Gastroesophageal sphincter (tissue), 4 donors: ENCODE data around the gene ISYNA1. TPM values are rescaled to one million over a fixed set of nuclear protein-coding genes. Genes with fewer than 3 reads are reported as not detected.

Experiments
- ATAC-seq: fragments of 150-250 bp; one replicate; pipeline ENCODE4 v1.9.1; 2016; ENCODE audit warnings: mild to moderate bottlenecking, moderate library complexity
- H3K27ac ChIP-seq, 4 donors: fragments of 200-600 bp; sonication (generic) in 3 of 4; 1 replicate in 3 of 4; 2 replicates in 1 of 4; pipeline ENCODE4 v1.5.1; 2016 to 2019
- H3K27me3 ChIP-seq: fragments of 200-600 bp; sonication (generic); one replicate; pipeline ENCODE4 v1.5.1; 2019
- H3K36me3 ChIP-seq, 2 donors: fragments of 200-600 bp; sonication (generic); one replicate each; pipeline ENCODE4 v1.5.1; 2019; ENCODE audit warnings: control low read depth in 1 of 2
- H3K4me1 ChIP-seq, 3 donors: fragments of 200-600 bp; sonication (generic); 1 replicate in 2 of 3; 2 replicates in 1 of 3; pipeline ENCODE4 v1.5.1; 2016 to 2019; ENCODE audit warnings: control low read depth in 2 of 3
- H3K4me3 ChIP-seq, 2 donors: fragments of 200-600 bp; sonication (generic); one replicate each; pipeline ENCODE4 v1.5.1; 2019; ENCODE audit warnings: mild to moderate bottlenecking in 1 of 2, moderate library complexity in 1 of 2
- H3K9me3 ChIP-seq, 3 donors: fragments of 200-600 bp; sonication (generic); one replicate each; pipeline ENCODE4 v1.5.1; 2017 to 2019; ENCODE audit warnings: control low read depth in 2 of 3
- CTCF ChIP-seq, 4 experiments: fragments of 200-600 bp in 2 of 4; fragments of 450-650 bp in 2 of 4; sonication (generic) in 1 of 4; IDR thresholded peaks; one replicate each; pipeline ENCODE4 v1.5.1; 2017 to 2019; ENCODE audit warnings: antibody characterized with exemption in 4 of 4, mild to moderate bottlenecking in 2 of 4, moderate library complexity in 2 of 4
- EP300 ChIP-seq: sonication (generic); formaldehyde crosslinking; IDR thresholded peaks from one replicate; pipeline ENCODE4 v1.6.1; 2017; ENCODE audit warnings: antibody characterized with exemption, mild to moderate bottlenecking
- POLR2A ChIP-seq, 2 donors: fragments of 450-650 bp; IDR thresholded peaks; one replicate each; pipeline ENCODE4 v1.6.1; 2017; ENCODE audit warnings: antibody characterized with exemption in 2 of 2, mild to moderate bottlenecking in 2 of 2, moderate library complexity in 1 of 2
- POLR2AphosphoS5 ChIP-seq: sonication (generic); formaldehyde crosslinking; IDR thresholded peaks from one replicate; pipeline ENCODE4 v1.6.1; 2017; ENCODE audit warnings: antibody characterized with exemption
- WGBS, 2 donors: methylation state at CpG; one replicate each; pipeline ENCODE4 v1.1.5; 2018; ENCODE audit warnings: low coverage in 1 of 2; 5-methylcytosine and 5-hydroxymethylcytosine counted together
- total RNA-seq, 4 donors: library from RNA; depleted of rRNA; stranded (reverse); fragments of >200 nt; gene quantifications; one replicate each; pipeline ENCODE4 v1.1.0, GENCODE V29; 2016

The ISYNA1 gene
- total RNA-seq, 4 donors from 2014 or later = 15.2 to 31.6 (median 19.8) TPM

GRCh38 chr19:18426416-18426767 lies 11.5 kb downstream of the ISYNA1 start:
- Histone ChIP-seq H3K27me3 (no peaks in the 10 kb centered on the region), H3K4me3 (no peak overlapping the region), H3K4me1 (peaks cover 0 to 98% (median 53%) of the 10 kb centered on the region in 3 donors), H3K36me3 (peaks cover 0 to 12% of the 10 kb centered on the region in 2 donors), H3K27ac (peak overlapping the region in 3 of 4 donors; percentile 84 to 86 (median 85)), H3K9me3 (no peaks in the 10 kb centered on the region)
- no peak for ATAC-seq
- peak in 1 of 2 donors; percentile 9 for TF ChIP-seq POLR2A (IDR thresholded peaks at IDR 0.05)
- TF ChIP-seq CTCF (IDR thresholded peaks at IDR 0.05) = no peak
- TF ChIP-seq POLR2AphosphoS5 = no peak
- TF ChIP-seq EP300 = no peak
- 10 to 43% methylated on average over 2 of the region's 8 CpGs for WGBS, 2 donors

DNA sequence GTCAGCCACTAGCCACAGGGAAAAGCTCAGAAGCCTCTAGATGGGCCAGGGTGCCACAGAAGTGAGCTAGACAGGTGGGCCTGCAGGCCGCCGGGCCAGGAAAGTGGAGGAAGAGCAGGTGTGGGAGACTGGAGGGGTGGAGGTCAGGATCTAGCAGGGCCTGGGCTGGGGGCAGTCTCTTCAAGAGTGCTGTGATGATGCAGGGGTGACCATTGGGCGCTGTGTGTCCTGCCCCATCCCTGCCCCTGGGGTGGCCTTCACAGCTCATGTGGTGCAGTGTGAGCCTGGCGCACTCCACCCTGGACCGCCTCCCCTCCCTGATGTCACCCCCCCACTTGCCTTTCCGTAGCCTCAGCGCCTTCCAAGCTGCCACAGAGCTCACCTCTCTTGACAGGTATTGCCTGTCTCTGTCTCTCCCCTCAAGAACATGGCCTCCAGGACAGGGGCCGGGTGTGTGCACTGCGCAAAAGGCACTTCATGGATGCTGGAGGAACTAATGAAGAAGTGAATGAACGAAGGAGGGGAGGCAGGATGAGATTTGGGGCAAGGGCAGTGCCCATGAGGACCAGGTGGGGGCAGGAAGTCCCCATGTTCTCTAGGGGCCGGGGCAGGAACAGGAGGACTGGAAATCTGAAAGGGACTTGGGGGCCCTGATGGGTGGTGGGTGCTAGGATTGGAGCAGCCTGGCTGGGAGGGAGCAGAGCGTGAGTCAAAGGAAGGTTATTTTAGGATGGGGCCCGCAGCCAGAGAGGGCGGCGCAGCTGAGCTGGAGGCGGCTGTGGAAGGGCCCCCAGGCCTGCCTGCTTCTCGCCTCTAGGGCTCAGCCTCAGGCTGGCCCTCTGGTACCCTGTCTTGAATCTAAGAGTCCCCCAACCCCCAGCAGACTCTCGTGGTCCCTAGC lies 12.2 kb downstream of the ISYNA1 start:
- WGBS, 2 donors = 8 to 48% methylated on average over 4 to 13 of the region's 18 CpGs
- H3K4me1 ChIP-seq = peaks cover 0 to 98% (median 56%) of the 10 kb centered on the region in 3 donors
- H3K4me3 ChIP-seq = no peak overlapping the region
- peak overlapping the region in 3 of 4 donors; percentile 84 to 86 (median 85) for H3K27ac ChIP-seq
- no peaks in the 10 kb centered on the region for H3K9me3 ChIP-seq
- TF ChIP-seq POLR2AphosphoS5 (no peak), CTCF (IDR thresholded peaks at IDR 0.05) (peak in 3 of 4 experiments; percentile 31 to 46 (median 45))
- no peaks in the 10 kb centered on the region for H3K27me3 ChIP-seq
- ATAC-seq = peak; percentile 68
- H3K36me3 ChIP-seq = peaks cover 0 to 10% of the 10 kb centered on the region in 2 donors

DNA sequence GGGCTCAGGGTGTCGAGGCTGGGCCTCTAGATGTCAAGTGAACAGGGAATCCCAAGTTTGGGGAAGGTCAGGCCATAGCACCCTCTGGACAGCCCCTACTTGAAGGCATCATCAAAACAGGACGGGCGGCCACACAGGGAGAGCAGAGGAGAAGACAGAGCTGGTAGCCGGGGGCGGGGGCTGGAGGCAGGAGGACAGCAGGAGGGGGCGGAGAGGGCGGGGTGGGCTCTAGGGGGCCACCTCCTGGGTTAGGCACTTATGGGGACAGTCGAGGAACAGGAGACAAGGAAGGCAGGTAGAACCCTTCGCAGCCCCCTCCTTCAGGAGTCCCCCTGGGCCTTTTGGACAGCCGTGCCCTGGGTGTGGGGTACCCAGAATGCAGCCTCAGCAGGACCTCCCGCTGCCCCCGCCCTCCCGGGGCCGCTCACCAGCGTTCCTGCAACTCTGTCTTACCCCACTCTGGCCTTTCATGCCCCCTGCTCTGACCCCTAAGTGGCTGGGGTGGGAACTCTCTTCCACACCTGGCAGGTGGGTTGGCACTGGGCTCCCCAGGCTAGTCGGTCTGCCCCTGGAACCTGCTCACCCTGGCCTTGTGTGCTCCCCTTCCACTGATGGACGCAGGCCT lies 12.9 kb downstream of the ISYNA1 start:
- Histone ChIP-seq H3K27ac (peak overlapping the region in 3 of 4 donors; percentile 84 to 86 (median 85)), H3K9me3 (no peaks in the 10 kb centered on the region), H3K36me3 (peaks cover 0 to 10% of the 10 kb centered on the region in 2 donors), H3K4me3 (no peak overlapping the region), H3K27me3 (no peaks in the 10 kb centered on the region), H3K4me1 (peaks cover 0 to 100% (median 61%) of the 10 kb centered on the region in 3 donors)
- 74% methylated on average over 7 of the region's 17 CpGs; no CpG with 5 or more reads in 1 of the 2 donors for WGBS, 2 donors
- ATAC-seq = no peak
- TF ChIP-seq CTCF (IDR thresholded peaks at IDR 0.05) (no peak), EP300 (no peak), POLR2A (IDR thresholded peaks at IDR 0.05) (no peak), POLR2AphosphoS5 (no peak)

- Histone ChIP-seq H3K4me1 (peaks cover 0 to 97% (median 54%) of the 10 kb centered on the region in 3 donors), H3K27me3 (no peaks in the 10 kb centered on the region), H3K4me3 (no peak overlapping the region), H3K9me3 (no peaks in the 10 kb centered on the region), H3K36me3 (peaks cover 0 to 10% of the 10 kb centered on the region in 2 donors), H3K27ac (peak overlapping the region in 3 of 4 donors; percentile 84 to 86 (median 85))
- WGBS, 2 donors = 73 to 81% methylated on average over 5 to 10 of the region's 22 CpGs
- ATAC-seq = no peak
- TF ChIP-seq POLR2A (IDR thresholded peaks at IDR 0.05) (no peak), POLR2AphosphoS5 (no peak), EP300 (no peak), CTCF (IDR thresholded peaks at IDR 0.05) (no peak)
Measured at GRCh38 chr19:18424122-18424889, 13.6 kb downstream of the ISYNA1 start.
